ENCODE results near the gene TCF20. TPM values are rescaled to one million over a fixed set of nuclear protein-coding genes. Genes with fewer than 3 reads are reported as not detected.

Gene TCF20
- total RNA-seq, 1 donor from 2014 or later, result 47.4 TPM

- H3K9me3 ChIP-seq, result no peaks in the 10 kb centered on the region
- no peaks in the 10 kb centered on the region for H3K27me3 ChIP-seq
- no peak for DNase-seq
- peaks cover 5% of the 10 kb centered on the region for H3K4me1 ChIP-seq
- H3K27ac ChIP-seq, result no peak overlapping the region
- no peak for TF ChIP-seq CTCF (IDR thresholded peaks at IDR 0.05)
- intact Hi-C loops (cut with DNase I), result no loop called here
- ATAC-seq, result no peak
- no peak overlapping the region for H3K4me3 ChIP-seq
- H3K36me3 ChIP-seq, result no peaks in the 10 kb centered on the region
Measured at GRCh38 chr22:42222140-42222539, 48.3 kb downstream of the TCF20 start.

Other genes with a start within 250 kb of the TCF20 start
- 28.6 TPM for gene NAGA, start 199.8 kb downstream of the TCF20 start, total RNA-seq
- 15.4 TPM for gene PHETA2, start 196.4 kb downstream of the TCF20 start, total RNA-seq
- 113 TPM for gene SMDT1, start 191.0 kb downstream of the TCF20 start, total RNA-seq
- 46.2 TPM for gene NDUFA6, start 179.9 kb downstream of the TCF20 start, total RNA-seq
- gene CYP2D6, start 139.8 kb downstream of the TCF20 start, total RNA-seq, result 1.0 TPM
- gene NFAM1, start 161.8 kb upstream of the TCF20 start, total RNA-seq, result 12.6 TPM
- gene RRP7A, start 249.1 kb upstream of the TCF20 start, total RNA-seq, result 31.2 TPM